IPS-18a (cell line): ENCODE results near the gene GSTT4.

Experiments used
- H3K27ac ChIP-seq: one replicate; pipeline ENCODE4 v1.5.1; 2013; ENCODE audit warnings: low read length
- H3K27me3 ChIP-seq: one replicate; pipeline ENCODE4 v1.6.1; 2013; ENCODE audit warnings: mild to moderate bottlenecking, low read length; ENCODE audit not compliant: control insufficient read depth, insufficient read depth
- H3K36me3 ChIP-seq: one replicate; pipeline ENCODE4 v1.6.1; 2013; ENCODE audit warnings: low read depth, low read length; ENCODE audit not compliant: control insufficient read depth
- H3K4me1 ChIP-seq: one replicate; pipeline ENCODE4 v1.6.1; 2013; ENCODE audit warnings: low read depth, low read length; ENCODE audit not compliant: control insufficient read depth
- H3K4me3 ChIP-seq: one replicate; pipeline ENCODE4 v1.5.1; 2013; ENCODE audit warnings: low read length
- H3K9ac ChIP-seq: one replicate; pipeline ENCODE4 v1.6.1; 2013; ENCODE audit warnings: mild to moderate bottlenecking, low read length, moderate library complexity
- H3K9me3 ChIP-seq: one replicate; pipeline ENCODE4 v1.6.1; 2013; ENCODE audit warnings: low read depth, low read length; ENCODE audit not compliant: control insufficient read depth

Gene GSTT4

DNA sequence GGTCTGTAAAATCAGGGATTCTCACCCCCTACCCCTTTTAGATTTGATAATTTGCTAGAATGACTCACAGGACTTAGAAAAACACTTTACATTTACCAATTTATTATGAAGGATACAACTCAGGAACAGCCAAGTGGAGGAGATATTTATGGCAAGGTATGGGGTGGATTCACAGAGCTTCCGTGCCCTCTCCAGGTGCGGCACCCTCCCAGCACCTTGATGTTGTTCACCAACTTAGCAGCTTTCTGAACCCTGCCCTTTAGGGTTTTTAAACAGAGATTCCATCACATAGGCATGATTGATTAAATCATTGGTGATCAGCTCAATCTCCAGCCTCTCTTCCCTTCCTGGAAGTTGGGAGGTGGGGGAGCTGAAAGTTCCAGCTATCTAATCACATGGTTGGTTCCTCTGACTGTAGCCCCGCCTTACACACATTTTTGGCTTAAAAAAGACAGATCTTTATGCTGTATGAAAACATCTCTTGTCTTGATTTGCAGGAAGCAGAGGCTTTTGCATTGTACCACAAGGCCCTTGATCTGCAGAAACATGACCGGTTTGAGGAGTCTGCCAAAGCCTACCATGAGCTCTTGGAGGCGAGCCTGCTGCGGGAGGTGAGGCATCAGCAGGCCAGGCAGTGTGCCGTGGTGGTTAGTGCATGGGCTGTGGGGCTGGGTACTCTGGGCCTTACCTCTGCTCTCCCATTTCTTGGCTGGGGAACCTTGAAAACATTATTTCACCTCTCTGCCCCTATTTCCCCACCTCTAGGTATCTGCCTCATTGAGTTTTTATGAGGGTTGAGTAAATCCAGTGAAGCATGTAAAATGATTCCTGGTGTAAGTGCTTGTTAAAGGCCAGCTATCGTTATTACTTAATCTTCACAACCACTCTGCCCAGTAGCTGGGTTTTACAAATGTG, 32.9 kb upstream of the GSTT4 start:
- no peaks in the 10 kb centered on the region for H3K27me3 ChIP-seq
- H3K27ac ChIP-seq, result no peak overlapping the region
- no peaks in the 10 kb centered on the region for H3K9me3 ChIP-seq
- no peak overlapping the region for H3K9ac ChIP-seq
- H3K4me3 ChIP-seq, result no peak overlapping the region
- H3K4me1 ChIP-seq, result no peaks in the 10 kb centered on the region
- H3K36me3 ChIP-seq, result peaks cover 42% of the 10 kb centered on the region

- H3K9ac ChIP-seq, result no peak overlapping the region
- H3K4me3 ChIP-seq, result no peak overlapping the region
- no peaks in the 10 kb centered on the region for H3K9me3 ChIP-seq
- no peak overlapping the region for H3K27ac ChIP-seq
- H3K36me3 ChIP-seq, result peaks cover 28% of the 10 kb centered on the region
- H3K4me1 ChIP-seq, result no peaks in the 10 kb centered on the region
- H3K27me3 ChIP-seq, result no peaks in the 10 kb centered on the region
Observed at GRCh38 chr22:24035296-24035695, 30.0 kb upstream of the GSTT4 start.

GRCh38 chr22:24033731-24034130, 28.5 kb upstream of the GSTT4 start:
- Histone ChIP-seq H3K4me3 (no peak overlapping the region), H3K27me3 (no peaks in the 10 kb centered on the region), H3K36me3 (peaks cover 15% of the 10 kb centered on the region), H3K9me3 (no peaks in the 10 kb centered on the region), H3K4me1 (no peaks in the 10 kb centered on the region), H3K9ac (no peak overlapping the region), H3K27ac (no peak overlapping the region)

DNA sequence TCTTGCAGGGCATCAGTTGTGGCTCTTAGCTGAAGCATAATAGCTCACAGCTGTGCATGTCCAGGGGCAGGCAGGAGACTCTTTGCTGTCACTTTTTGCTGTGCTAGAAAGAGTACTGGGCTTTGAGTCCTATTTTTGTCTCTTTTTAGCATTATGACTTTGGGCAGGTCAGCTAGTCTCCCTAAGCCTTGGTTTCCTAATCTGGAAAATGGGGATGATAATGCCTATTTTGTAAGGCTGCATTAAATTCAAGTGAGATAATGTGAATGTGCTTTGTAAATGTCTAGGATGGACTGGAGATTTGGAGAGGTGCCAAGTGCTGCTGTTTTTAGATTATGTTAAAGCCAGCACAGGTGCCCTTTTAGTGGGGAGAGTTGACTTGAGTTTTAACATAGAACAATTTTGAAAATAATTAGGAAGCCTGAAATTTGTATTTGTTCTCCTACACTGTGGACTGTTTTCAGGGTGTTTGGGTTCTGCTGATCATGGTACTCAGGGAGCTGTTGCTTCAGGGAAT, 25.0 kb upstream of the GSTT4 start:
- Histone ChIP-seq H3K9me3 (no peaks in the 10 kb centered on the region), H3K27me3 (no peaks in the 10 kb centered on the region), H3K9ac (no peak overlapping the region), H3K4me1 (no peaks in the 10 kb centered on the region), H3K27ac (no peak overlapping the region), H3K36me3 (no peaks in the 10 kb centered on the region), H3K4me3 (no peak overlapping the region)

DNA sequence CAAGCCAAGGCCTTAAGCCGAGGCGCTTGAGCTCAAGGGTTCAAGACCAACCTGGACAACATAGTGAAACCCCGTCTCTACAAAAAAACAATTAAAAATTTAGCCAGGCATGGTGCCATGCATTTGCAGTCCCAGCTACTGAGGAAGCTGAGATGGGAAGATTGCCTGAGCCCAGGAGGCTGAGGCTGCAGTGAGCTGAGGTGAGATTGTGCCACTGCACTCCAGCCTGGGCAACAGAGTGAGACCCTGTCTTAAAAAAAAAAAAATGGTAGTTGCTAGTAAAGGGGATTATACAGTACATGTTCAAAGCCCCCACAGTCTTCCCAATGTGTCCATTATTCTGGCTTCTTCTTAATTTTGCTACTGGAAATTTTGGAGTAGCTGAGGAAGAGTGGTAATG, 24.1 kb upstream of the GSTT4 start:
- Histone ChIP-seq H3K4me3 (no peak overlapping the region), H3K27me3 (no peaks in the 10 kb centered on the region), H3K9me3 (no peaks in the 10 kb centered on the region), H3K4me1 (no peaks in the 10 kb centered on the region), H3K36me3 (no peaks in the 10 kb centered on the region), H3K9ac (no peak overlapping the region), H3K27ac (no peak overlapping the region)

DNA sequence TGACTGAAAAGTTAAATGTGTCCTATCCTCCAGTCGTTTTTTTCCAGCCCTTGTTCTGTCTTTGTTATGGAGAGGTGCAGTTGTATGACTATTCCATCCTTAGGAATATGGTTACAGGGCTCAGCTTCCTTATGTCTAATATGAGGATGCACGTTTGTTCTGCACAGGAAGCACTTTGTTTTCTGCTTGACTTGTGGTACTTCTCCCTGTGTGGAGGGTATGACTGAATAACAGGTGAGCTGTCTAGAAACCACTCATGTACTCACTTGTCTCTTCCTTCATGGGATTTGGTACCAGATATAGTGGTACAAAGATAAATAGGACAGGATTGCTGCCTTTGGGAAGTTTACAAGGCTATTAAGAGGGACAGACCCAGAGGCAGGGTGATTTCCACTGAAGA, 23.3 kb upstream of the GSTT4 start:
- no peak overlapping the region for H3K4me3 ChIP-seq
- H3K36me3 ChIP-seq, result no peaks in the 10 kb centered on the region
- no peak overlapping the region for H3K27ac ChIP-seq
- no peaks in the 10 kb centered on the region for H3K9me3 ChIP-seq
- no peak overlapping the region for H3K9ac ChIP-seq
- no peaks in the 10 kb centered on the region for H3K27me3 ChIP-seq
- H3K4me1 ChIP-seq, result no peaks in the 10 kb centered on the region

GRCh38 chr22:24027991-24028390, 22.7 kb upstream of the GSTT4 start:
- Histone ChIP-seq H3K36me3 (no peaks in the 10 kb centered on the region), H3K9ac (no peak overlapping the region), H3K9me3 (no peaks in the 10 kb centered on the region), H3K27ac (no peak overlapping the region), H3K4me3 (no peak overlapping the region), H3K27me3 (no peaks in the 10 kb centered on the region), H3K4me1 (no peaks in the 10 kb centered on the region)

GRCh38 chr22:24027389-24027975, 22.2 kb upstream of the GSTT4 start:
- H3K27ac ChIP-seq, result no peak overlapping the region

DNA sequence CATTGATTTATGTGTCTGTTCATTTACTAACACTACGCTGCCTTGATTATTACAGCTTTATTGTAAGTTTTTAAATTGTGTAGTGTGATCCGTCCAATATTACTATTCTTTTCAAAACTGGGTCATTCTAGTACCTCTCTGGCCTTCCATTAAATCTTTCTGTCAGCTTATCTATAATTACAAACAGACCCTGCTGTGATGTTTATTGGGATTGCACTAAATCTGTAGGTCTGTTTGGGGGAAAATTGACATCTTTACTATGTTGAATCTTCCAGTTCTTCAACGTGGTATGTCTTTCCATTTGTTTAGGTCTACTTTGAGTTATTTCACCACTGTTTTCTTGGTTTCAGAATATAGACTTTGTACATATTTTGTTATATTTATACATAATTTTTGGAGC, 21.5 kb upstream of the GSTT4 start:
- Histone ChIP-seq H3K27me3 (no peaks in the 10 kb centered on the region), H3K9ac (no peak overlapping the region), H3K9me3 (no peaks in the 10 kb centered on the region), H3K4me3 (no peak overlapping the region), H3K36me3 (no peaks in the 10 kb centered on the region), H3K4me1 (no peaks in the 10 kb centered on the region), H3K27ac (no peak overlapping the region)

More at GRCh38 chr22:24027389-24027975, 22.2 kb upstream of the GSTT4 start:
- Histone ChIP-seq H3K4me3 (no peak overlapping the region), H3K9ac (no peak overlapping the region), H3K27me3 (no peaks in the 10 kb centered on the region), H3K9me3 (no peaks in the 10 kb centered on the region), H3K4me1 (no peaks in the 10 kb centered on the region), H3K36me3 (no peaks in the 10 kb centered on the region)

- no peaks in the 10 kb centered on the region for H3K9me3 ChIP-seq
- H3K4me1 ChIP-seq, result no peaks in the 10 kb centered on the region
- no peaks in the 10 kb centered on the region for H3K27me3 ChIP-seq
- H3K4me3 ChIP-seq, result no peak overlapping the region
- H3K27ac ChIP-seq, result no peak overlapping the region
- H3K9ac ChIP-seq, result no peak overlapping the region
- H3K36me3 ChIP-seq, result no peaks in the 10 kb centered on the region
Observed at GRCh38 chr22:24026056-24026455, 20.8 kb upstream of the GSTT4 start.

GRCh38 chr22:24025475-24025874, 20.2 kb upstream of the GSTT4 start:
- Histone ChIP-seq H3K9me3 (no peaks in the 10 kb centered on the region), H3K9ac (no peak overlapping the region), H3K36me3 (no peaks in the 10 kb centered on the region), H3K27me3 (no peaks in the 10 kb centered on the region), H3K4me1 (no peaks in the 10 kb centered on the region), H3K4me3 (no peak overlapping the region), H3K27ac (no peak overlapping the region)

- H3K27me3 ChIP-seq, result no peaks in the 10 kb centered on the region
- H3K4me3 ChIP-seq, result no peak overlapping the region
- H3K9me3 ChIP-seq, result no peaks in the 10 kb centered on the region
- no peaks in the 10 kb centered on the region for H3K4me1 ChIP-seq
- H3K9ac ChIP-seq, result no peak overlapping the region
- H3K27ac ChIP-seq, result no peak overlapping the region
- no peaks in the 10 kb centered on the region for H3K36me3 ChIP-seq
Observed at GRCh38 chr22:24024354-24024753, 19.1 kb upstream of the GSTT4 start.
